H1 (cell line): ENCODE results near the gene PSPC1. TPM values are rescaled to one million over a fixed set of nuclear protein-coding genes. Genes with fewer than 3 reads are reported as not detected.

ENCODE experiments used
- CHD2 ChIP-seq: IDR thresholded peaks from 2 replicates; pipeline ENCODE4 v1.6.1; 2012; ENCODE audit warnings: low read length, improper control_type of control experiment
- CHD7 ChIP-seq: fragments of 300-600 bp; sonication (generic); IDR thresholded peaks from 2 replicates; pipeline ENCODE4 v1.7.1; 2012; ENCODE audit warnings: low read length, moderate library complexity, mild to moderate bottlenecking, inconsistent platforms; ENCODE audit not compliant: insufficient replicate concordance
- EZH2 ChIP-seq: fragments of 200-600 bp; sonication (generic); IDR thresholded peaks from 2 replicates; pipeline ENCODE4 v1.7.1; 2012; ENCODE audit warnings: low read depth, mild to moderate bottlenecking, moderate library complexity, low read length, inconsistent platforms; ENCODE audit not compliant: severe bottlenecking
- RAD21 ChIP-seq, 2 experiments: IDR thresholded peaks in 1 of 2; conservative IDR thresholded peaks in 1 of 2; 2 replicates each; pipeline ENCODE4 v1.6.1; 2011; ENCODE audit warnings: low read depth in 2 of 2, low read length in 2 of 2, improper control_type of control experiment in 1 of 2, inconsistent platforms in 1 of 2, mild to moderate bottlenecking in 1 of 2, moderate library complexity in 1 of 2
- SP2 ChIP-seq: IDR thresholded peaks from 2 replicates; pipeline ENCODE4 v1.6.1; 2012; ENCODE audit warnings: mild to moderate bottlenecking, low read length, inconsistent platforms
- polyA plus RNA-seq, 7 experiments: library from polyadenylated mRNA; depleted of rRNA in 3 of 7; stranded (reverse) in 5 of 7; unstranded in 2 of 7; fragments of >200 nt in 5 of 7; fragments of 200-250 nt in 2 of 7; gene quantifications; 1 replicate in 5 of 7; 2 replicates in 1 of 7; 4 replicates in 1 of 7; pipeline versions ENCODE4 v1.2.1 to v1.2.3, GENCODE V29; 2011 to 2013; ENCODE audit warnings: missing spikeins in 2 of 7, mixed read lengths in 2 of 7
- total RNA-seq: library from RNA; stranded (reverse); fragmentation: NEBNext Ultra II Directional; extraction: Animal tissue kit (Norgen Biotek cat#: 25700); gene quantifications from 2 replicates; pipeline ENCODE4 v1.2.1, GENCODE V29; 2021

PSPC1 gene
- total and polyA plus RNA-seq, 2 of the 8 experiments (the other 6 are each of a cell fraction or from before 2014, with no cell fraction given) = 53.4 to 97.4 TPM

GRCh38 chr13:19769854-19770253 is 12.9 kb downstream of the PSPC1 start (continued):
- no peak for TF ChIP-seq EZH2
- no peak for TF ChIP-seq CHD7
- no peak for TF ChIP-seq CHD2
- TF ChIP-seq RAD21 (IDR thresholded peaks at IDR 0.05 in 1 of 2, conservative IDR thresholded peaks at IDR 0.05 in 1 of 2; ENCODE audit: low read depth in 2 of 2, low read length in 2 of 2) = no peak
- no peak for TF ChIP-seq SP2
